Parathyroid adenoma (tissue), 2 donors: Measurements from ENCODE around the gene GSN.

ENCODE experiments used
- H2AFZ ChIP-seq: fragments of 300-600 bp; sonication (generic); one replicate; pipeline ENCODE4 v1.7.0; 2017; ENCODE audit warnings: antibody characterized with exemption, mild to moderate bottlenecking
- H3K27ac ChIP-seq: fragments of 300-600 bp; sonication (generic); one replicate; pipeline ENCODE4 v1.7.0; 2017
- H3K27me3 ChIP-seq: fragments of 300-600 bp; sonication (generic); one replicate; pipeline ENCODE4 v1.7.0; 2017; ENCODE audit warnings: low read length; ENCODE audit not compliant: control insufficient read depth, insufficient read depth
- H3K36me3 ChIP-seq: fragments of 300-600 bp; sonication (generic); one replicate; pipeline ENCODE4 v1.7.0; 2017; ENCODE audit warnings: low read length; ENCODE audit not compliant: control insufficient read depth, insufficient read depth
- H3K4me1 ChIP-seq: fragments of 300-600 bp; sonication (generic); one replicate; pipeline ENCODE4 v1.7.0; 2017; ENCODE audit warnings: control low read depth
- H3K4me2 ChIP-seq: fragments of 300-600 bp; sonication (generic); one replicate; pipeline ENCODE4 v1.7.0; 2017; ENCODE audit warnings: low read length
- H3K4me3 ChIP-seq: fragments of 300-600 bp; sonication (generic); one replicate; pipeline ENCODE4 v1.7.0; 2017; ENCODE audit warnings: low read depth, low read length
- H3K79me2 ChIP-seq: fragments of 300-600 bp; sonication (generic); one replicate; pipeline ENCODE4 v1.7.0; 2017; ENCODE audit warnings: control low read depth
- H3K9ac ChIP-seq: fragments of 300-600 bp; sonication (generic); one replicate; pipeline ENCODE4 v1.7.0; 2017; ENCODE audit warnings: mild to moderate bottlenecking
- H3K9me3 ChIP-seq: fragments of 300-600 bp; sonication (generic); one replicate; pipeline ENCODE4 v1.7.0; 2017; ENCODE audit warnings: low read length; ENCODE audit not compliant: control insufficient read depth
- TF ChIP-seq, protein P1 (sequence below): fragments of 300-600 bp; sonication (generic); IDR thresholded peaks from one replicate; pipeline ENCODE4 v1.7.0; 2017; ENCODE audit warnings: antibody characterized with exemption, mild to moderate bottlenecking
- donor health status: primary hyperparathyroidism.

The GSN gene

DNA sequence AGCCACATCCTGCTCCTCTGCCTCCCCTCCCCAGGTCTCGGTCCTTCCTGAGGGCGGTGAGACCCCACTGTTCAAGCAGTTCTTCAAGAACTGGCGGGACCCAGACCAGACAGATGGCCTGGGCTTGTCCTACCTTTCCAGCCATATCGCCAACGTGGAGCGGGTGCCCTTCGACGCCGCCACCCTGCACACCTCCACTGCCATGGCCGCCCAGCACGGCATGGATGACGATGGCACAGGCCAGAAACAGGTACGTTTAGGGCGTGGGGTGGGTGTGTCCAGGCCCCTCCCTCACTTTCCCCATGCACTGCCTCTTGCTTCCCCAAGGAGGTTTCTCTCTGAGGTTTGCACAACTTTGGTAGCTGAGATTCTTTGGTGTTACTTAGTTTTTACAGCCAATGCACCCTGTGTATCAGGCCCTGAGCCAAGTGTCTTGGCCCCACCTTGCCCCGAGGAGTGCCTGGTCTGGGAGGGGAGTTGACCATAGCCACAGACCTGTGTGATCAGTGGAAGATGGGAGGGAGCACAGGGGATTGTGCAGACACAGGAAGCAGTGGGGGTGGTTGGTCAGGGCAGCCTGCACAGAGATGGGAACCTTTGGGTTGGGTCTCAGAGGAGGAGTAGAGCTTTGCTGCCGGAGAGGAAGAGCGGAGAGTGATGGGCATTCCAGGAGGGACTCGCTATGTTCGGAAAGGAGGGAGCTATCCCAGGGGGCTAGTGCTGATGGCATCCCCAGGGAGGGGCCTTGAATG lies 50.8 kb downstream of the GSN start:
- Histone ChIP-seq H3K27ac (no peak overlapping the region), H3K4me3 (no peak overlapping the region), H2AFZ (no peak overlapping the region), H3K27me3 (no peaks in the 10 kb centered on the region), H3K79me2 (no peaks in the 10 kb centered on the region), H3K4me2 (no peak overlapping the region), H3K4me1 (no peaks in the 10 kb centered on the region), H3K9me3 (no peaks in the 10 kb centered on the region), H3K9ac (no peak overlapping the region), H3K36me3 (no peaks in the 10 kb centered on the region)
- TF ChIP-seq, protein P1, sequence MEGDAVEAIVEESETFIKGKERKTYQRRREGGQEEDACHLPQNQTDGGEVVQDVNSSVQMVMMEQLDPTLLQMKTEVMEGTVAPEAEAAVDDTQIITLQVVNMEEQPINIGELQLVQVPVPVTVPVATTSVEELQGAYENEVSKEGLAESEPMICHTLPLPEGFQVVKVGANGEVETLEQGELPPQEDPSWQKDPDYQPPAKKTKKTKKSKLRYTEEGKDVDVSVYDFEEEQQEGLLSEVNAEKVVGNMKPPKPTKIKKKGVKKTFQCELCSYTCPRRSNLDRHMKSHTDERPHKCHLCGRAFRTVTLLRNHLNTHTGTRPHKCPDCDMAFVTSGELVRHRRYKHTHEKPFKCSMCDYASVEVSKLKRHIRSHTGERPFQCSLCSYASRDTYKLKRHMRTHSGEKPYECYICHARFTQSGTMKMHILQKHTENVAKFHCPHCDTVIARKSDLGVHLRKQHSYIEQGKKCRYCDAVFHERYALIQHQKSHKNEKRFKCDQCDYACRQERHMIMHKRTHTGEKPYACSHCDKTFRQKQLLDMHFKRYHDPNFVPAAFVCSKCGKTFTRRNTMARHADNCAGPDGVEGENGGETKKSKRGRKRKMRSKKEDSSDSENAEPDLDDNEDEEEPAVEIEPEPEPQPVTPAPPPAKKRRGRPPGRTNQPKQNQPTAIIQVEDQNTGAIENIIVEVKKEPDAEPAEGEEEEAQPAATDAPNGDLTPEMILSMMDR: no peak

DNA sequence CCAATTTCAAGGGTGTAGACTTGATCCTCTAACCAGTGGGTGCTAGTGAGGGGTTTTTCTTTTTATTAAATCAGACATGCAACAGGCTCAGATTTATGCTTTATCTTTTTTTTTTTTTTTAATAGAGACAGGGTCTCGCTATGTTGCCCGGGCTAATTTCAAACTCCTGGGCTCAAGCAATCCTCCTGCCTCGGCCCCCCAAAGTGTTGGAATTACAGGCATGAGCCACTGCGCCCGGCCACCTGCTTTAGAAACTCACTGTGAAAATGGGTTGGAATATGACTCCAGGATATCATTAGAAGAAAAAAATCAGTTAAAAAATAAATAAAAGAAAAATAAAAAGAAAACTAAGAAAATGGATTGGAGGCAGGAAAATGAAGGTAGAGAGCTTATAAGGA lies 51.4 kb downstream of the GSN start:
- no peaks in the 10 kb centered on the region for H3K79me2 ChIP-seq
- no peak overlapping the region for H3K9ac ChIP-seq
- H3K4me1 ChIP-seq: no peaks in the 10 kb centered on the region
- H2AFZ ChIP-seq: no peak overlapping the region
- H3K27me3 ChIP-seq: no peaks in the 10 kb centered on the region
- H3K4me3 ChIP-seq: no peak overlapping the region
- no peaks in the 10 kb centered on the region for H3K9me3 ChIP-seq
- no peaks in the 10 kb centered on the region for H3K36me3 ChIP-seq
- TF ChIP-seq, protein P1: no peak
- no peak overlapping the region for H3K4me2 ChIP-seq
- no peak overlapping the region for H3K27ac ChIP-seq

DNA sequence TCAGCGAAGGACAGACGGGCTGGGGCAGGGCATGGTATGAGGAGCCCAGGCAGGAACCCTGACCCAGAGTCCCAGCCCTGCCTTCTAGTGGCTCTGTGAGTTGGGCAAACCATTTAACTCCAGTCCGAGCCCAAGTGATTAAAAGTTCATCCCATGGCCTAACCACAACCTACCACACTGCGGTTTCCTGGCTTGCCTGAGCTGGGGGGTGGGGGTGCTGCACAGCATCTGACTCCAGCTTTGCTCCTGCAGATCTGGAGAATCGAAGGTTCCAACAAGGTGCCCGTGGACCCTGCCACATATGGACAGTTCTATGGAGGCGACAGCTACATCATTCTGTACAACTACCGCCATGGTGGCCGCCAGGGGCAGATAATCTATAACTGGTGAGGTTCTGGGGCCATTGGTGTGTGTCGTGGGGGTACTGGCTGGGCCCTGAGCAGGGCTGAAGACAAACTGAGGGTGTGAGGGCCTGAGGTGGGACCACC lies 53.1 kb downstream of the GSN start:
- Histone ChIP-seq H3K36me3 (no peaks in the 10 kb centered on the region), H2AFZ (no peak overlapping the region), H3K27ac (no peak overlapping the region), H3K4me3 (no peak overlapping the region), H3K79me2 (no peaks in the 10 kb centered on the region), H3K9ac (no peak overlapping the region), H3K27me3 (no peaks in the 10 kb centered on the region), H3K9me3 (no peaks in the 10 kb centered on the region), H3K4me1 (no peaks in the 10 kb centered on the region), H3K4me2 (no peak overlapping the region)
- TF ChIP-seq, protein P1: no peak

GRCh38 chr9:121322037-121322736 lies 54.2 kb downstream of the GSN start:
- Histone ChIP-seq H3K27ac (no peak overlapping the region), H3K9me3 (no peaks in the 10 kb centered on the region), H3K9ac (no peak overlapping the region), H2AFZ (no peak overlapping the region), H3K4me1 (no peaks in the 10 kb centered on the region), H3K4me3 (no peak overlapping the region), H3K79me2 (no peaks in the 10 kb centered on the region), H3K27me3 (no peaks in the 10 kb centered on the region), H3K4me2 (no peak overlapping the region), H3K36me3 (no peaks in the 10 kb centered on the region)
- TF ChIP-seq, protein P1: no peak
